ENCODE results near the gene RTP2. TPM values are rescaled to one million over a fixed set of nuclear protein-coding genes. Genes with fewer than 3 reads are reported as not detected.

Gene RTP2
- polyA plus RNA-seq, 3 donors from 2014 or later, result not detected

- no peak overlapping the region for H3K4me3 Mint-ChIP-seq
- DNase-seq, result no peak
- peaks cover 10 to 25% (median 16%) of the 10 kb centered on the region in 3 donors for H3K36me3 Mint-ChIP-seq
- H3K27me3 Mint-ChIP-seq (ENCODE audit: low read depth in 3 of 3), result peaks cover 5 to 26% (median 18%) of the 10 kb centered on the region in 3 donors
- peaks cover 29 to 34% of the 10 kb centered on the region in 2 donors for H3K4me1 Mint-ChIP-seq
- no peaks in the 10 kb centered on the region for H3K9me3 Mint-ChIP-seq
- H3K27ac Mint-ChIP-seq, result peak overlapping the region in 2 of 6 donors; percentile 5 to 19
Measured at GRCh38 chr3:187735383-187735782, 33.0 kb upstream of the RTP2 start.

GRCh38 chr3:187734841-187735240 lies 32.5 kb upstream of the RTP2 start:
- peaks cover 24 to 29% of the 10 kb centered on the region in 2 donors for H3K4me1 Mint-ChIP-seq
- no peak overlapping the region for H3K27ac Mint-ChIP-seq
- DNase-seq, result no peak
- peaks cover 5 to 26% (median 18%) of the 10 kb centered on the region in 3 donors for H3K27me3 Mint-ChIP-seq (ENCODE audit: low read depth in 3 of 3)
- peaks cover 10 to 29% (median 21%) of the 10 kb centered on the region in 3 donors for H3K36me3 Mint-ChIP-seq
- no peak overlapping the region for H3K4me3 Mint-ChIP-seq
- H3K9me3 Mint-ChIP-seq, result no peaks in the 10 kb centered on the region

GRCh38 chr3:187733371-187733770 lies 31.0 kb upstream of the RTP2 start:
- H3K4me1 Mint-ChIP-seq, result peaks cover 14 to 19% of the 10 kb centered on the region in 2 donors

GRCh38 chr3:187729598-187729997 lies 27.2 kb upstream of the RTP2 start:
- Mint-ChIP-seq H3K4me1 (no peaks in the 10 kb centered on the region), H3K27ac (no peak overlapping the region), H3K36me3 (peaks cover 36 to 78% (median 37%) of the 10 kb centered on the region in 3 donors), H3K9me3 (no peaks in the 10 kb centered on the region), H3K4me3 (no peak overlapping the region), H3K27me3 (ENCODE audit: low read depth in 3 of 3) (peaks cover 0 to 1% (median 1%) of the 10 kb centered on the region in 3 donors)
- no peak for DNase-seq

More at GRCh38 chr3:187733371-187733770, 31.0 kb upstream of the RTP2 start:
- Mint-ChIP-seq H3K9me3 (no peaks in the 10 kb centered on the region), H3K27me3 (ENCODE audit: low read depth in 3 of 3) (peaks cover 5 to 16% (median 14%) of the 10 kb centered on the region in 3 donors), H3K27ac (peak overlapping the region in 1 of 6 donors; percentile 12), H3K36me3 (peaks cover 19 to 44% (median 26%) of the 10 kb centered on the region in 3 donors), H3K4me3 (no peak overlapping the region)
- DNase-seq, result no peak

- peaks cover 0 to 1% (median 1%) of the 10 kb centered on the region in 3 donors for H3K27me3 Mint-ChIP-seq (ENCODE audit: low read depth in 3 of 3)
- no peak overlapping the region for H3K27ac Mint-ChIP-seq
- H3K4me3 Mint-ChIP-seq, result no peak overlapping the region
- H3K9me3 Mint-ChIP-seq, result no peaks in the 10 kb centered on the region
- no peak for DNase-seq
- no peaks in the 10 kb centered on the region for H3K4me1 Mint-ChIP-seq
- H3K36me3 Mint-ChIP-seq, result peaks cover 41 to 83% (median 41%) of the 10 kb centered on the region in 3 donors
Measured at GRCh38 chr3:187728940-187729583, 26.7 kb upstream of the RTP2 start.

DNA sequence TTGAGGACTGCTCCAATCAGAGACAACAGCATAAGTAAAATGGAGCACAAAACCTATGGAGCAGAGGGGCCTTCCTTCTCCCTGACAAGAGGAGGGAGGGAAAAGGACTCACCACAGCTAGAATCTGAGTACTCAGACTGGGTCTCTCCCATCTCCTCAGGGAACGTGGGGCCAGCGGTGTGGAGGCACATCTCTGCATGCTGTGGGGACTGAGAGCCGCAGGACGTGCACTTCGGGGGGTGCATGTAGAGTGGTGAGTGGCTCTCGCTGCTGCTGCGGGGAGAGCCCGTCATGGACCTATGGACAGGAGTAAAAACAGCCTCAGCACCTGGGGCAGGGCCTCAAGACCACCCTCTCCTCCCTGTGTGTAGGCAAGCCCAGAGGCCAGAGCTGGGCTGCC lies 25.9 kb upstream of the RTP2 start:
- no peak overlapping the region for H3K27ac Mint-ChIP-seq
- peaks cover 47 to 88% (median 50%) of the 10 kb centered on the region in 3 donors for H3K36me3 Mint-ChIP-seq

DNA sequence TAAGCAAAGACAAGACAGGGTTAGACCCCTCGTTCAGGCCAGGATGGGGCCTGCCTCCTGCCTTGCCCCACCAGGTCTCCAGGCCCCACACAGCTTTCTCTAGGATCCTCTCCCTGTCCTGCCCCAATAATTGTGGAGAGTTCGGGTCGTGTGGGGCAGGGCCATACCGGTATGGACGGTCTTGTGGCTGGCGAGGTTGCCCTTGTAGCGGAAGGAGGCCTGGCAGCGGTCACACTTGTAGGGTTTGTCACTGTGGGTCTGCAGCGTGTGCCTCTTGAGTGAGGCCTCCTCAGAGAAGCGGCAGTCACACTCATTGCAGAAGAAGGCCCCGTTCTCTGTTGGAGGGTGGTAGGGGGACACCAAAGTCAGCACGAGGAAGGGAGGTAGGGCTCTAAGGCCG lies 24.2 kb upstream of the RTP2 start:
- DNase-seq, result no peak
- no peak overlapping the region for H3K27ac Mint-ChIP-seq
- H3K4me3 Mint-ChIP-seq, result no peak overlapping the region
- H3K4me1 Mint-ChIP-seq, result no peaks in the 10 kb centered on the region
- H3K36me3 Mint-ChIP-seq, result peaks cover 55 to 90% (median 56%) of the 10 kb centered on the region in 3 donors
- H3K27me3 Mint-ChIP-seq (ENCODE audit: low read depth in 3 of 3), result peaks cover 0 to 1% (median 1%) of the 10 kb centered on the region in 3 donors
- no peaks in the 10 kb centered on the region for H3K9me3 Mint-ChIP-seq

More for the DNA sequence above, 25.9 kb upstream of the RTP2 start:
- Mint-ChIP-seq H3K4me1 (no peaks in the 10 kb centered on the region), H3K9me3 (no peaks in the 10 kb centered on the region), H3K27me3 (ENCODE audit: low read depth in 3 of 3) (peaks cover 0 to 1% (median 1%) of the 10 kb centered on the region in 3 donors), H3K4me3 (no peak overlapping the region)
- DNase-seq, result no peak

GRCh38 chr3:187725653-187726370 lies 23.5 kb upstream of the RTP2 start:
- no peaks in the 10 kb centered on the region for H3K4me1 Mint-ChIP-seq
- no peaks in the 10 kb centered on the region for H3K9me3 Mint-ChIP-seq
- no peak for DNase-seq
- no peak overlapping the region for H3K4me3 Mint-ChIP-seq
- H3K27ac Mint-ChIP-seq, result no peak overlapping the region
- peaks cover 0 to 1% (median 1%) of the 10 kb centered on the region in 3 donors for H3K27me3 Mint-ChIP-seq (ENCODE audit: low read depth in 3 of 3)
- peaks cover 48 to 82% (median 49%) of the 10 kb centered on the region in 3 donors for H3K36me3 Mint-ChIP-seq

DNA sequence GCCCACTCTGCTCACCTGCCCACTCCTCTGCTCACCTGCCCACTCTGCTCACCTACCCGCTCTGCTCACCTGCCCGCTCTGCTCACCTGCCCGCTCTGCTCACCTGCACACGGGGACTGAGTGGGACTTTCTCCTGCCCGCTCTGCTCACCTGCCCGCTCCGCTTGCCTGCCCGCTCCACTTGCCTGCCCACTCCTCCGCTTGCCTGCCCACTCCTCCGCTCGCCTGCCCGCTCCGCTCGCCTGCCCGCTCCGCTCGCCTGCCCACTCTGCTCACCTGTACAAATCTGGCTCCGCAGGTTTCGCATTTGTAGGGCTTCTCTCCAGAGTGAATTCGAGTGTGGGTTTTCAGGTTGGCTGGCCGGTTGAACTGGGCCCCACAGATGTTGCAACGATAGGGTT lies 22.9 kb upstream of the RTP2 start:
- H3K27ac Mint-ChIP-seq, result no peak overlapping the region
- no peak overlapping the region for H3K4me3 Mint-ChIP-seq
- peaks cover 46 to 85% (median 52%) of the 10 kb centered on the region in 3 donors for H3K36me3 Mint-ChIP-seq
- H3K27me3 Mint-ChIP-seq (ENCODE audit: low read depth in 3 of 3), result peaks cover 0 to 1% (median 1%) of the 10 kb centered on the region in 3 donors
- H3K4me1 Mint-ChIP-seq, result no peaks in the 10 kb centered on the region
- no peaks in the 10 kb centered on the region for H3K9me3 Mint-ChIP-seq
- DNase-seq, result no peak

DNA sequence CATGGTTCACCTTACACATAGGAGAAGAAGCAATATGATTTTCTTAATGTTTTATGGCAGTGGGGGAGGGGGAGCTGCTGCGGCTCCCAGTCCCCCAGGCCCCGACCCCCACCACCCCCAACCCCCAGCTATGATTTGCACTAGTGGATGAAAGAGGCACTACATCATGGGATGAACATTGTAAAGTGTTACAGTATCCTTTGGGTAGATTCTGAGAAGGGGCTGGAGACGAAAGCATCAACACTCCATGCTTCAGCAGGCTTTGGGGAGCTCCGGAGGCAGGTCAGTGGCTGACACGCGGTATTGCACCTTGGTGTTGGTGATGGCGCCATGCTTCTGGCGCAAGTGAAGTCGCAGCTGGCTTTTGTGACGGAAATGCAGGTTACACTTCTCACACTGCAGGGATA lies 19.9 kb upstream of the RTP2 start:
- no peak overlapping the region for H3K4me3 Mint-ChIP-seq
- H3K27me3 Mint-ChIP-seq (ENCODE audit: low read depth in 3 of 3), result peaks cover 0 to 1% (median 1%) of the 10 kb centered on the region in 3 donors
- H3K9me3 Mint-ChIP-seq, result no peaks in the 10 kb centered on the region
- H3K27ac Mint-ChIP-seq, result peak overlapping the region in 1 of 6 donors; percentile 37
- DNase-seq, result no peak
- H3K4me1 Mint-ChIP-seq, result no peaks in the 10 kb centered on the region
- H3K36me3 Mint-ChIP-seq, result peaks cover 32 to 56% (median 38%) of the 10 kb centered on the region in 3 donors

DNA sequence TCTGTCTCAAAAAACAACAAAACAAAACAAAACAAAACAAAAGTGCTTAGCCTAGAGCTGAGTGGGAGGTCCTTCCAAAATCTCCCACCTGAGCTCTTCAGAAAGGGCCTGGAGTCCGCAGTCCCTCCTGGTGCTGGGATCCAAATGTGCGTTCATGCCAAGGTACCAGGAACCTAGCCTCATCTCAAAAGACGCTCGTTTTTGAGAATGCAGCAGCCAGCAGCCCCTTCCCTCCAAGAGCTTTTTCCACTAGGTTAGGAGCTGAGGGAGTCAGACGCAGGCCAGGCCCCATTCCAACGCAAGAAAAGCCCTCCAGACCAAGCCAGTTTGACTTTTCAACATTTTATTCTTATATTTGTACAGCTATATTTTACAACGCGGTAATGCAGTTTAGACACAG lies 18.7 kb upstream of the RTP2 start:
- no peaks in the 10 kb centered on the region for H3K9me3 Mint-ChIP-seq

DNA sequence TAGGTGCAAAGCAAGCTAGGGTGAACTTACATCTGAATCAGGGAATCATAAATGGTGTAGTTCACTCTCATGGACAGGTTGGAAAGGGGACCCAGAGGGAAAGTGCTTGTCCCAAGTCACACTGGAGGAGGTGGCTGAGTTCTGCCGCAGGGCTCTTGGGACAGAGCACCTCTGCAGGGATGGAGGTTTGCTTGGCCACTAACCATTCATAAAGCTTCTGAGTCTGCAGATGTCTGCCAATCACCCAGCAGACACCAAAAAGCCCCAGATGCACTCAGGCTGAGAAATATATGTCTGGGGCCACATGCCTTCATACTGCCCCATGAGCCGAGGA lies 17.9 kb upstream of the RTP2 start:
- H3K4me3 Mint-ChIP-seq, result no peak overlapping the region
- H3K9me3 Mint-ChIP-seq, result no peaks in the 10 kb centered on the region
- H3K27me3 Mint-ChIP-seq (ENCODE audit: low read depth in 3 of 3), result peaks cover 0 to 4% (median 0%) of the 10 kb centered on the region in 3 donors
- no peak overlapping the region for H3K27ac Mint-ChIP-seq
- DNase-seq, result no peak
- peaks cover 28 to 37% (median 28%) of the 10 kb centered on the region in 3 donors for H3K36me3 Mint-ChIP-seq
- no peaks in the 10 kb centered on the region for H3K4me1 Mint-ChIP-seq

More for the DNA sequence above, 18.7 kb upstream of the RTP2 start:
- no peak overlapping the region for H3K27ac Mint-ChIP-seq
- peaks cover 0 to 4% (median under 1%) of the 10 kb centered on the region in 3 donors for H3K27me3 Mint-ChIP-seq (ENCODE audit: low read depth in 3 of 3)
- no peak overlapping the region for H3K4me3 Mint-ChIP-seq
- peaks cover 28 to 44% (median 31%) of the 10 kb centered on the region in 3 donors for H3K36me3 Mint-ChIP-seq
- DNase-seq, result no peak
- H3K4me1 Mint-ChIP-seq, result no peaks in the 10 kb centered on the region

GRCh38 chr3:187719628-187720336 lies 17.4 kb upstream of the RTP2 start:
- Mint-ChIP-seq H3K36me3 (peaks cover 27 to 34% (median 28%) of the 10 kb centered on the region in 3 donors), H3K27ac (no peak overlapping the region), H3K4me1 (no peaks in the 10 kb centered on the region), H3K9me3 (no peaks in the 10 kb centered on the region), H3K27me3 (ENCODE audit: low read depth in 3 of 3) (peaks cover 0 to 4% (median 0%) of the 10 kb centered on the region in 3 donors), H3K4me3 (no peak overlapping the region)
- DNase-seq, result no peak

GRCh38 chr3:187718802-187719201 lies 16.4 kb upstream of the RTP2 start:
- Mint-ChIP-seq H3K4me3 (no peak overlapping the region), H3K36me3 (peaks cover 19 to 24% (median 20%) of the 10 kb centered on the region in 3 donors), H3K4me1 (peaks cover 0 to 9% of the 10 kb centered on the region in 2 donors), H3K27me3 (ENCODE audit: low read depth in 3 of 3) (peaks cover 0 to 7% (median 0%) of the 10 kb centered on the region in 3 donors), H3K27ac (no peak overlapping the region), H3K9me3 (no peaks in the 10 kb centered on the region)
- DNase-seq, result no peak

All from immature natural killer cell (primary cell).